ENCODE measurements around the gene OTOGL.

OTOGL gene

GRCh38 chr12:80157645-80158044 is 58.3 kb downstream of the OTOGL start:
- no peak overlapping the region for H3K4me3 ChIP-seq (ENCODE audit: low read depth, low read length)
- no peaks in the 10 kb centered on the region for H3K9me3 ChIP-seq
- TF ChIP-seq, protein P1, sequence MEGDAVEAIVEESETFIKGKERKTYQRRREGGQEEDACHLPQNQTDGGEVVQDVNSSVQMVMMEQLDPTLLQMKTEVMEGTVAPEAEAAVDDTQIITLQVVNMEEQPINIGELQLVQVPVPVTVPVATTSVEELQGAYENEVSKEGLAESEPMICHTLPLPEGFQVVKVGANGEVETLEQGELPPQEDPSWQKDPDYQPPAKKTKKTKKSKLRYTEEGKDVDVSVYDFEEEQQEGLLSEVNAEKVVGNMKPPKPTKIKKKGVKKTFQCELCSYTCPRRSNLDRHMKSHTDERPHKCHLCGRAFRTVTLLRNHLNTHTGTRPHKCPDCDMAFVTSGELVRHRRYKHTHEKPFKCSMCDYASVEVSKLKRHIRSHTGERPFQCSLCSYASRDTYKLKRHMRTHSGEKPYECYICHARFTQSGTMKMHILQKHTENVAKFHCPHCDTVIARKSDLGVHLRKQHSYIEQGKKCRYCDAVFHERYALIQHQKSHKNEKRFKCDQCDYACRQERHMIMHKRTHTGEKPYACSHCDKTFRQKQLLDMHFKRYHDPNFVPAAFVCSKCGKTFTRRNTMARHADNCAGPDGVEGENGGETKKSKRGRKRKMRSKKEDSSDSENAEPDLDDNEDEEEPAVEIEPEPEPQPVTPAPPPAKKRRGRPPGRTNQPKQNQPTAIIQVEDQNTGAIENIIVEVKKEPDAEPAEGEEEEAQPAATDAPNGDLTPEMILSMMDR (IDR thresholded peaks at IDR 0.05; ENCODE audit: low read depth, low read length): no peak
- DNase-seq: no peak
- no peaks in the 10 kb centered on the region for H3K4me1 ChIP-seq
- H3K27me3 ChIP-seq: no peaks in the 10 kb centered on the region
- H3K36me3 ChIP-seq: no peaks in the 10 kb centered on the region

DNA sequence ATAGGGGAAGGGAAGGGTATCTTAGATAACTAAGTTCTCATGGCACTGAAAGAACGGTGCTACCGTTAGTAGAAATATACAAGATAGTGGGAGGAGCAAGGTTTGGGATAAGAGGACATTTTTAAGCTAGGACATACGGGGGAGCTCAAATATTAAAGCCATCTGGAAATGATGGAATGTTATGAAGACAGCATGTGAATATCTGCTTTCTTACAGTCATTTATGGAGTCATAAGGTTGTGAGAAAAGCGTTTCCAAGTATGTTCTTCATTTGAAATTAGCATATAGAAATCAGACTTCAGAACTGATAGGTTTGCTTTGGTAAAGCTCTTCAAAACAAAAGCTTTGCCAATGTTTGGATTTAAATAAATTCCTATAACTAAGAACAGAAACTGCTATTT is 62.3 kb downstream of the OTOGL start:
- TF ChIP-seq, protein P1 (IDR thresholded peaks at IDR 0.05; ENCODE audit: low read depth, low read length): no peak
- no peak for DNase-seq
- Histone ChIP-seq H3K36me3 (no peaks in the 10 kb centered on the region), H3K27me3 (no peaks in the 10 kb centered on the region), H3K9me3 (no peaks in the 10 kb centered on the region), H3K4me3 (ENCODE audit: low read depth, low read length) (no peak overlapping the region), H3K4me1 (no peaks in the 10 kb centered on the region)

DNA sequence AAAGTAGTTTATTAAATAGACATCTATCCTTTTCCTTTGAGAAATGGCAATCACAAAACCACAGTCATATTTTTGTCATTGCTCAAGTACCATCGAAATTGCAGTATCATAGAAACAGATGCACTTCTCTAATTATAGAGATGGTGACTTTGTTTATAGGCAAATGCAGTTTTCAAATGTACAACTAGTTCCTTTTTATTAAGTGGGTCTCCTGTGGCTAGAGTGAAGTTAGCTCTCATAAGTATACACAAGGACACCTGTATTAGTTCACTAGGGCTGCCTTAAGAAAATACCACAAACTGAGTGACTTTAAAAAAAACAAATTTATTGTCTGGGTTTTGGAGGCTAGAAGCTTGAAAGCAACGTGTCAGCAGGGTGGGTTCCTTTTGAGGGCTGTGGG is 62.8 kb downstream of the OTOGL start:
- Histone ChIP-seq H3K9me3 (no peaks in the 10 kb centered on the region), H3K27me3 (no peaks in the 10 kb centered on the region), H3K36me3 (no peaks in the 10 kb centered on the region), H3K4me1 (no peaks in the 10 kb centered on the region), H3K4me3 (ENCODE audit: low read depth, low read length) (no peak overlapping the region)
- DNase-seq: no peak
- TF ChIP-seq, protein P1 (IDR thresholded peaks at IDR 0.05; ENCODE audit: low read depth, low read length): no peak

DNA sequence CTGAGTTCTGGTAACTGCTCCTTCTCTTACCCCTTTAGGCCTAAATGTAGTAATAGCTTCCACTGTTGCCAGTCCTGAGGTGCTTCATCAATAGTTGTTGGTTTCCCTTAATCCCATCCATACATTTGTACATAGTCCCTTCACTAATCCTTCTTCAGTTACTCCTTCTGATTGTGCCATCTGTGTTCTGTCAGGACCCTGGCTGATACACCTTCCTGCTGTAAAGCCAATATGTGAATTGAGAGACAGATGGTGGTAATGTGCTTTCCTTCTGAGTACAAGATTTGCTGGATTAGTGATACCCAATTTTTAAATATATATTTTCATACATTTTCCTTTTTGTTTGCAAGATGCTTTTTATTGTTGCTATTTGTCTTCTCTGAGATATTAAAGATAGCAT is 66.4 kb downstream of the OTOGL start:
- no peaks in the 10 kb centered on the region for H3K36me3 ChIP-seq
- DNase-seq: no peak
- no peaks in the 10 kb centered on the region for H3K9me3 ChIP-seq
- H3K27me3 ChIP-seq: peaks cover 3% of the 10 kb centered on the region; the same call in 1 of the 2 replicates
- no peaks in the 10 kb centered on the region for H3K4me1 ChIP-seq
- TF ChIP-seq, protein P1 (IDR thresholded peaks at IDR 0.05; ENCODE audit: low read depth, low read length): no peak
- H3K4me3 ChIP-seq (ENCODE audit: low read depth, low read length): no peak overlapping the region

- H3K4me1 ChIP-seq: no peaks in the 10 kb centered on the region
- H3K27me3 ChIP-seq: peaks cover 3% of the 10 kb centered on the region; the same call in 1 of the 2 replicates
- no peak overlapping the region for H3K4me3 ChIP-seq (ENCODE audit: low read depth, low read length)
- TF ChIP-seq, protein P1 (IDR thresholded peaks at IDR 0.05; ENCODE audit: low read depth, low read length): no peak
- DNase-seq: no peak
- H3K36me3 ChIP-seq: no peaks in the 10 kb centered on the region
- no peaks in the 10 kb centered on the region for H3K9me3 ChIP-seq
These were observed 67.4 kb downstream of the OTOGL start for GRCh38 chr12:80166751-80167150.

DNA sequence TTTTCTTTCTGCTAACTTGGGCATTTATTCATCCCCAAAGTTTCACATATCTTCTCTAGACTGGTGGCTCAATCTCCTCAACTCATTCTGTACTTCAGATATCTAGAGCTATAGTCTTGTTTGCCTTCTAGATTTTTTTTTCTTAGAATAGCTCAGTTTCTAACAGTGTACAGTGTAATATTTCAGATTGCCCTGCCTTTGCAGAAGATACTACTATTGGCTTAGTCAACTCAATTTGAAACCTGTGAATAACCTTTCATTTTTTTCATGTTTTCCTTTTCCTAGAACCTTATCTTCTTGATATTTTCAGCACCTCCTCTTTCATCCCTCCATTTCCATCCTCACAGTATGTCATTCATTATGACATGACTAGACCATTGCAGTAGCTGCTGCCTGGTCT is 69.6 kb downstream of the OTOGL start:
- no peak for DNase-seq
- no peaks in the 10 kb centered on the region for H3K9me3 ChIP-seq
- no peaks in the 10 kb centered on the region for H3K36me3 ChIP-seq
- no peak overlapping the region for H3K4me3 ChIP-seq (ENCODE audit: low read depth, low read length)
- H3K4me1 ChIP-seq: no peaks in the 10 kb centered on the region
- peaks cover 3% of the 10 kb centered on the region; the same call in 1 of the 2 replicates for H3K27me3 ChIP-seq
- TF ChIP-seq, protein P1 (IDR thresholded peaks at IDR 0.05; ENCODE audit: low read depth, low read length): no peak
